WTC11 (cell line): Measurements from ENCODE around the gene CDH11. TPM values are rescaled to one million over a fixed set of nuclear protein-coding genes. Genes with fewer than 3 reads are reported as not detected.

Experiments
- ATAC-seq: fragments of 200-7000 bp; cut with Tn5 transposase; 2 replicates; pipeline ENCODE4 v1.10.0; 2021; ENCODE audit warnings: mild to moderate bottlenecking, moderate library complexity
- CTCF ChIA-PET: fragments of 300-600 bp; sonication (Branson Sonifier 250); formaldehyde crosslinking; loops from one replicate; lab custom pipeline; 2021; ENCODE audit warnings: antibody characterized with exemption; lab: Charles Lee
- POLR2A ChIA-PET: fragments of 350-600 bp; sonication (Branson Sonifier 250); formaldehyde crosslinking; loops from one replicate; lab custom pipeline; 2021; ENCODE audit warnings: antibody characterized with exemption; lab: Charles Lee
- DNase-seq: peaks from one replicate; pipeline ENCODE4 v3.0.0; 2021; ENCODE audit warnings: low spot score
- H3K27ac Mint-ChIP-seq: 2 replicates; pipeline ENCODE4 v1.8.0; 2021; ENCODE audit warnings: mixed read lengths
- H3K27me3 Mint-ChIP-seq: 2 replicates; pipeline ENCODE4 v1.8.0; 2021; ENCODE audit warnings: low read depth, mild to moderate bottlenecking, moderate library complexity, mixed read lengths
- H3K36me3 Mint-ChIP-seq: 2 replicates; pipeline ENCODE4 v1.8.0; 2021; ENCODE audit warnings: mixed read lengths
- H3K4me1 Mint-ChIP-seq: 2 replicates; pipeline ENCODE4 v1.8.0; 2022; ENCODE audit warnings: mixed read lengths
- H3K4me3 Mint-ChIP-seq: 2 replicates; pipeline ENCODE4 v1.8.0; 2021; ENCODE audit warnings: mild to moderate bottlenecking, moderate library complexity, mixed read lengths
- H3K9me3 Mint-ChIP-seq: 2 replicates; pipeline ENCODE4 v1.8.0; 2021; ENCODE audit warnings: mixed read lengths
- EMX1 ChIP-seq: fragments of 250-450 bp; sonication (Bioruptor Pico); IDR thresholded peaks from 2 replicates; pipeline ENCODE4 v1.8.0; 2021; ENCODE audit warnings: mild to moderate bottlenecking
- ETV6 ChIP-seq: sonication (generic); formaldehyde crosslinking; IDR thresholded peaks from 2 replicates; pipeline ENCODE4 v1.8.1; 2022; ENCODE audit warnings: mild to moderate bottlenecking, missing genetic modification reagents
- FOXP1 ChIP-seq: sonication (generic); formaldehyde crosslinking; IDR thresholded peaks from 2 replicates; pipeline ENCODE4 v1.8.0; 2022; ENCODE audit warnings: missing genetic modification reagents, mild to moderate bottlenecking, moderate library complexity, borderline replicate concordance
- IRF2 ChIP-seq: sonication (generic); formaldehyde crosslinking; IDR thresholded peaks from 2 replicates; pipeline ENCODE4 v1.8.0; 2022; ENCODE audit warnings: low read depth, missing genetic modification reagents, borderline replicate concordance
- NFYB ChIP-seq: sonication (generic); formaldehyde crosslinking; conservative IDR thresholded peaks from 2 replicates; pipeline ENCODE4 v1.8.0; 2022; ENCODE audit warnings: low read depth, missing genetic modification reagents
- RORB ChIP-seq: fragments of 250-450 bp; sonication (Bioruptor Pico); IDR thresholded peaks from 2 replicates; pipeline ENCODE4 v1.9.0; 2021; ENCODE audit warnings: mild to moderate bottlenecking
- SMAD4 ChIP-seq: sonication (generic); formaldehyde crosslinking; IDR thresholded peaks from 2 replicates; pipeline ENCODE4 v1.8.0; 2022; ENCODE audit warnings: mild to moderate bottlenecking, missing genetic modification reagents
- SP1 ChIP-seq: sonication (generic); formaldehyde crosslinking; conservative IDR thresholded peaks from 2 replicates; pipeline ENCODE4 v1.8.1; 2022; ENCODE audit warnings: missing genetic modification reagents
- TEAD4 ChIP-seq: sonication (generic); formaldehyde crosslinking; IDR thresholded peaks from 2 replicates; pipeline ENCODE4 v1.8.0; 2022; ENCODE audit warnings: mild to moderate bottlenecking, missing genetic modification reagents
- TP53 ChIP-seq: sonication (generic); formaldehyde crosslinking; IDR thresholded peaks from 2 replicates; pipeline ENCODE4 v1.8.1; 2023; ENCODE audit warnings: mild to moderate bottlenecking, missing genetic modification reagents
- ZBTB21 ChIP-seq: sonication (generic); formaldehyde crosslinking; IDR thresholded peaks from 2 replicates; pipeline ENCODE4 v1.8.1; 2023; ENCODE audit warnings: mild to moderate bottlenecking, missing genetic modification reagents, borderline replicate concordance
- ZNF416 ChIP-seq: fragments of 250-450 bp; sonication (Bioruptor Pico); IDR thresholded peaks from 2 replicates; pipeline ENCODE4 v1.9.0; 2021; ENCODE audit warnings: mild to moderate bottlenecking, inconsistent platforms
- total RNA-seq: library from RNA; stranded (reverse); gene quantifications from 3 replicates; pipeline ENCODE4 v1.2.3, GENCODE V29; 2021
- TF ChIP-seq, protein P1 (sequence below): sonication (generic); formaldehyde crosslinking; IDR thresholded peaks from 2 replicates; pipeline ENCODE4 v1.8.1; 2023; ENCODE audit warnings: mild to moderate bottlenecking, missing genetic modification reagents, borderline replicate concordance
- TF ChIP-seq, protein P2 (sequence below): fragments of 250-450 bp; sonication (Bioruptor Pico); IDR thresholded peaks from 2 replicates; pipeline ENCODE4 v2.1.2; 2022; ENCODE audit warnings: mild to moderate bottlenecking, moderate library complexity
- TF ChIP-seq, protein P3 (sequence below): sonication (generic); formaldehyde crosslinking; IDR thresholded peaks from 2 replicates; pipeline ENCODE4 v1.8.0; 2022; ENCODE audit warnings: mild to moderate bottlenecking, missing genetic modification reagents
- TF ChIP-seq, protein P4 (sequence below): sonication (generic); formaldehyde crosslinking; IDR thresholded peaks from 2 replicates; pipeline ENCODE4 v1.8.0; 2023; ENCODE audit warnings: missing genetic modification reagents
- TF ChIP-seq, protein P5 (sequence below): sonication (generic); formaldehyde crosslinking; IDR thresholded peaks from 2 replicates; pipeline ENCODE4 v1.8.0; 2023; ENCODE audit warnings: mild to moderate bottlenecking, missing genetic modification reagents
- TF ChIP-seq, protein P6 (sequence below): sonication (generic); formaldehyde crosslinking; IDR thresholded peaks from 2 replicates; pipeline ENCODE4 v1.8.1; 2023; ENCODE audit warnings: mild to moderate bottlenecking, missing genetic modification reagents
- TF ChIP-seq, protein P7 (sequence below): sonication (generic); formaldehyde crosslinking; IDR thresholded peaks from 2 replicates; pipeline ENCODE4 v1.8.1; 2023; ENCODE audit warnings: mild to moderate bottlenecking, missing genetic modification reagents, moderate library complexity

Gene CDH11
- total RNA-seq, 1 experiment from 2014 or later = 11.6 TPM

DNA sequence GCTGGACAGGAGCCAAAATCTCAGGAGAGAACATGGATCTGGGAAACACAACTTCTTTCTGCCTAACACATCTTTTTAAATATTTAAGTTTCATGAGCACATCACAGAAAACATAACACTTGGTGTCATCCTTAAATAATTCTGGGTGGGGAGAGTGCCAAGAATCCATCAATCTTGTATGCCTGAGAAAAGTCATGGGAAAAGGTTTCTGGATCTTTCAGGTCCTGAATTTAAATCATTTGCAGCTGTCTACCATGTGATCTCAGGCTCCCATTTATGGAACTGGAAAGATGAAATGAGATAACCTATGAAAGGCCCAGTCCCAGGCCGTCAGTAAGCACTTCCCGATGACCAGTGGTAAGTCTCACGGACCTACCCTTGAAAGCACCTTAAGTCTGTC lies 15.1 kb downstream of the CDH11 start (continued):
- TF ChIP-seq, protein P1, sequence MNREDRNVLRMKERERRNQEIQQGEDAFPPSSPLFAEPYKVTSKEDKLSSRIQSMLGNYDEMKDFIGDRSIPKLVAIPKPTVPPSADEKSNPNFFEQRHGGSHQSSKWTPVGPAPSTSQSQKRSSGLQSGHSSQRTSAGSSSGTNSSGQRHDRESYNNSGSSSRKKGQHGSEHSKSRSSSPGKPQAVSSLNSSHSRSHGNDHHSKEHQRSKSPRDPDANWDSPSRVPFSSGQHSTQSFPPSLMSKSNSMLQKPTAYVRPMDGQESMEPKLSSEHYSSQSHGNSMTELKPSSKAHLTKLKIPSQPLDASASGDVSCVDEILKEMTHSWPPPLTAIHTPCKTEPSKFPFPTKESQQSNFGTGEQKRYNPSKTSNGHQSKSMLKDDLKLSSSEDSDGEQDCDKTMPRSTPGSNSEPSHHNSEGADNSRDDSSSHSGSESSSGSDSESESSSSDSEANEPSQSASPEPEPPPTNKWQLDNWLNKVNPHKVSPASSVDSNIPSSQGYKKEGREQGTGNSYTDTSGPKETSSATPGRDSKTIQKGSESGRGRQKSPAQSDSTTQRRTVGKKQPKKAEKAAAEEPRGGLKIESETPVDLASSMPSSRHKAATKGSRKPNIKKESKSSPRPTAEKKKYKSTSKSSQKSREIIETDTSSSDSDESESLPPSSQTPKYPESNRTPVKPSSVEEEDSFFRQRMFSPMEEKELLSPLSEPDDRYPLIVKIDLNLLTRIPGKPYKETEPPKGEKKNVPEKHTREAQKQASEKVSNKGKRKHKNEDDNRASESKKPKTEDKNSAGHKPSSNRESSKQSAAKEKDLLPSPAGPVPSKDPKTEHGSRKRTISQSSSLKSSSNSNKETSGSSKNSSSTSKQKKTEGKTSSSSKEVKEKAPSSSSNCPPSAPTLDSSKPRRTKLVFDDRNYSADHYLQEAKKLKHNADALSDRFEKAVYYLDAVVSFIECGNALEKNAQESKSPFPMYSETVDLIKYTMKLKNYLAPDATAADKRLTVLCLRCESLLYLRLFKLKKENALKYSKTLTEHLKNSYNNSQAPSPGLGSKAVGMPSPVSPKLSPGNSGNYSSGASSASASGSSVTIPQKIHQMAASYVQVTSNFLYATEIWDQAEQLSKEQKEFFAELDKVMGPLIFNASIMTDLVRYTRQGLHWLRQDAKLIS (CRISPR knock-in tag) = no peak
- TF ChIP-seq, protein P2, sequence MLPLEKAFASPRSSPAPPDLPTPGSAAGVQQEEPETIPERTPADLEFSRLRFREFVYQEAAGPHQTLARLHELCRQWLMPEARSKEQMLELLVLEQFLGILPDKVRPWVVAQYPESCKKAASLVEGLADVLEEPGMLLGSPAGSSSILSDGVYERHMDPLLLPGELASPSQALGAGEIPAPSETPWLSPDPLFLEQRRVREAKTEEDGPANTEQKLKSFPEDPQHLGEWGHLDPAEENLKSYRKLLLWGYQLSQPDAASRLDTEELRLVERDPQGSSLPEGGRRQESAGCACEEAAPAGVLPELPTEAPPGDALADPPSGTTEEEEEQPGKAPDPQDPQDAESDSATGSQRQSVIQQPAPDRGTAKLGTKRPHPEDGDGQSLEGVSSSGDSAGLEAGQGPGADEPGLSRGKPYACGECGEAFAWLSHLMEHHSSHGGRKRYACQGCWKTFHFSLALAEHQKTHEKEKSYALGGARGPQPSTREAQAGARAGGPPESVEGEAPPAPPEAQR = no peak
- TF ChIP-seq, protein P3, sequence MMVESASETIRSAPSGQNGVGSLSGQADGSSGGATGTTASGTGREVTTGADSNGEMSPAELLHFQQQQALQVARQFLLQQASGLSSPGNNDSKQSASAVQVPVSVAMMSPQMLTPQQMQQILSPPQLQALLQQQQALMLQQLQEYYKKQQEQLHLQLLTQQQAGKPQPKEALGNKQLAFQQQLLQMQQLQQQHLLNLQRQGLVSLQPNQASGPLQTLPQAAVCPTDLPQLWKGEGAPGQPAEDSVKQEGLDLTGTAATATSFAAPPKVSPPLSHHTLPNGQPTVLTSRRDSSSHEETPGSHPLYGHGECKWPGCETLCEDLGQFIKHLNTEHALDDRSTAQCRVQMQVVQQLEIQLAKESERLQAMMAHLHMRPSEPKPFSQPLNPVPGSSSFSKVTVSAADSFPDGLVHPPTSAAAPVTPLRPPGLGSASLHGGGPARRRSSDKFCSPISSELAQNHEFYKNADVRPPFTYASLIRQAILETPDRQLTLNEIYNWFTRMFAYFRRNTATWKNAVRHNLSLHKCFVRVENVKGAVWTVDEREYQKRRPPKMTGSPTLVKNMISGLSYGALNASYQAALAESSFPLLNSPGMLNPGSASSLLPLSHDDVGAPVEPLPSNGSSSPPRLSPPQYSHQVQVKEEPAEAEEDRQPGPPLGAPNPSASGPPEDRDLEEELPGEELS (CRISPR knock-in tag) = no peak
- no peak for TF ChIP-seq RORB (CRISPR knock-in tag)
- TF ChIP-seq, protein P4, sequence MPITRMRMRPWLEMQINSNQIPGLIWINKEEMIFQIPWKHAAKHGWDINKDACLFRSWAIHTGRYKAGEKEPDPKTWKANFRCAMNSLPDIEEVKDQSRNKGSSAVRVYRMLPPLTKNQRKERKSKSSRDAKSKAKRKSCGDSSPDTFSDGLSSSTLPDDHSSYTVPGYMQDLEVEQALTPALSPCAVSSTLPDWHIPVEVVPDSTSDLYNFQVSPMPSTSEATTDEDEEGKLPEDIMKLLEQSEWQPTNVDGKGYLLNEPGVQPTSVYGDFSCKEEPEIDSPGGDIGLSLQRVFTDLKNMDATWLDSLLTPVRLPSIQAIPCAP (CRISPR knock-in tag) = no peak
- TF ChIP-seq, protein P5, sequence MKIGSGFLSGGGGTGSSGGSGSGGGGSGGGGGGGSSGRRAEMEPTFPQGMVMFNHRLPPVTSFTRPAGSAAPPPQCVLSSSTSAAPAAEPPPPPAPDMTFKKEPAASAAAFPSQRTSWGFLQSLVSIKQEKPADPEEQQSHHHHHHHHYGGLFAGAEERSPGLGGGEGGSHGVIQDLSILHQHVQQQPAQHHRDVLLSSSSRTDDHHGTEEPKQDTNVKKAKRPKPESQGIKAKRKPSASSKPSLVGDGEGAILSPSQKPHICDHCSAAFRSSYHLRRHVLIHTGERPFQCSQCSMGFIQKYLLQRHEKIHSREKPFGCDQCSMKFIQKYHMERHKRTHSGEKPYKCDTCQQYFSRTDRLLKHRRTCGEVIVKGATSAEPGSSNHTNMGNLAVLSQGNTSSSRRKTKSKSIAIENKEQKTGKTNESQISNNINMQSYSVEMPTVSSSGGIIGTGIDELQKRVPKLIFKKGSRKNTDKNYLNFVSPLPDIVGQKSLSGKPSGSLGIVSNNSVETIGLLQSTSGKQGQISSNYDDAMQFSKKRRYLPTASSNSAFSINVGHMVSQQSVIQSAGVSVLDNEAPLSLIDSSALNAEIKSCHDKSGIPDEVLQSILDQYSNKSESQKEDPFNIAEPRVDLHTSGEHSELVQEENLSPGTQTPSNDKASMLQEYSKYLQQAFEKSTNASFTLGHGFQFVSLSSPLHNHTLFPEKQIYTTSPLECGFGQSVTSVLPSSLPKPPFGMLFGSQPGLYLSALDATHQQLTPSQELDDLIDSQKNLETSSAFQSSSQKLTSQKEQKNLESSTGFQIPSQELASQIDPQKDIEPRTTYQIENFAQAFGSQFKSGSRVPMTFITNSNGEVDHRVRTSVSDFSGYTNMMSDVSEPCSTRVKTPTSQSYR (CRISPR knock-in tag) = no peak

DNA sequence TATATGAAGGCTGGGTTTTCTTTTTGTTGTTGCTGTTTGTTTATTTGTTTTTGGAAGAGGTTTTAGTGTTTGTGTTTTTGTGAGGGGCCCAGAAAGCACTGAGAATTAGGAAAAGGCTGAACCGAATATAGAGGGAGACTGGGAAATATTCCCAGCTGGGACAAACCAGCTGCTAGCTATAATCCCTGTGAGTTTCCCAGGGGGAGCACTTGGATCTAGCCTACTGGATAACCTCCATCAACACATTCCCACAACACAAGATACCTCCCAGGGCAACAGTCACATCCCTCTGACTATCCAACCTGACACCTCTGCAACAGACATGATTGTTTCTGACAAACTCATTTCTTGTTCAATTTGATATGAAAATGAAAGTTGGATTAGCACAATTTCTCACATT lies 16.7 kb downstream of the CDH11 start:
- H3K9me3 Mint-ChIP-seq = peaks cover 5% of the 10 kb centered on the region
- ATAC-seq (no peak), DNase-seq (no peak)
- no peak overlapping the region for H3K4me3 Mint-ChIP-seq
- H3K27me3 Mint-ChIP-seq = no peaks in the 10 kb centered on the region
- ChIA-PET POLR2A (no interaction called here), CTCF (interaction anchor here (0.7 to 0.8 kb wide), 2 partner anchors 12 to 16 kb away, joined by 3 to 5 read pairs; no protein-coding TSS in a partner anchor)
- H3K4me1 Mint-ChIP-seq = peaks cover 7% of the 10 kb centered on the region; the same call in 1 of the 2 replicates
- TF ChIP-seq ZNF416 (CRISPR knock-in tag) = no peak
- TF ChIP-seq SP1 = no peak
- TF ChIP-seq RORB (CRISPR knock-in tag) = no peak
- TF ChIP-seq FOXP1 (CRISPR knock-in tag) = no peak
- no peak for TF ChIP-seq IRF2 (CRISPR knock-in tag)
- TF ChIP-seq EMX1 (CRISPR knock-in tag) = no peak
- no peak for TF ChIP-seq TP53 (CRISPR knock-in tag)
- no peak for TF ChIP-seq NFYB (CRISPR knock-in tag)
- TF ChIP-seq, protein P2 = no peak
- TF ChIP-seq, protein P6, sequence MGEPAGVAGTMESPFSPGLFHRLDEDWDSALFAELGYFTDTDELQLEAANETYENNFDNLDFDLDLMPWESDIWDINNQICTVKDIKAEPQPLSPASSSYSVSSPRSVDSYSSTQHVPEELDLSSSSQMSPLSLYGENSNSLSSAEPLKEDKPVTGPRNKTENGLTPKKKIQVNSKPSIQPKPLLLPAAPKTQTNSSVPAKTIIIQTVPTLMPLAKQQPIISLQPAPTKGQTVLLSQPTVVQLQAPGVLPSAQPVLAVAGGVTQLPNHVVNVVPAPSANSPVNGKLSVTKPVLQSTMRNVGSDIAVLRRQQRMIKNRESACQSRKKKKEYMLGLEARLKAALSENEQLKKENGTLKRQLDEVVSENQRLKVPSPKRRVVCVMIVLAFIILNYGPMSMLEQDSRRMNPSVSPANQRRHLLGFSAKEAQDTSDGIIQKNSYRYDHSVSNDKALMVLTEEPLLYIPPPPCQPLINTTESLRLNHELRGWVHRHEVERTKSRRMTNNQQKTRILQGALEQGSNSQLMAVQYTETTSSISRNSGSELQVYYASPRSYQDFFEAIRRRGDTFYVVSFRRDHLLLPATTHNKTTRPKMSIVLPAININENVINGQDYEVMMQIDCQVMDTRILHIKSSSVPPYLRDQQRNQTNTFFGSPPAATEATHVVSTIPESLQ (CRISPR knock-in tag) = no peak
- no peak for TF ChIP-seq ZBTB21 (CRISPR knock-in tag)
- no peak for TF ChIP-seq SMAD4 (CRISPR knock-in tag)
- TF ChIP-seq TEAD4 (CRISPR knock-in tag) = no peak
- TF ChIP-seq ETV6 (CRISPR knock-in tag) = no peak
- TF ChIP-seq, protein P7, sequence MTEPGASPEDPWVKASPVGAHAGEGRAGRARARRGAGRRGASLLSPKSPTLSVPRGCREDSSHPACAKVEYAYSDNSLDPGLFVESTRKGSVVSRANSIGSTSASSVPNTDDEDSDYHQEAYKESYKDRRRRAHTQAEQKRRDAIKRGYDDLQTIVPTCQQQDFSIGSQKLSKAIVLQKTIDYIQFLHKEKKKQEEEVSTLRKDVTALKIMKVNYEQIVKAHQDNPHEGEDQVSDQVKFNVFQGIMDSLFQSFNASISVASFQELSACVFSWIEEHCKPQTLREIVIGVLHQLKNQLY (CRISPR knock-in tag) = no peak
- H3K36me3 Mint-ChIP-seq = no peaks in the 10 kb centered on the region
- H3K27ac Mint-ChIP-seq = no peak overlapping the region
